Measurements from ENCODE around the gene DOCK10. TPM values are rescaled to one million over a fixed set of nuclear protein-coding genes. Genes with fewer than 3 reads are reported as not detected.

The DOCK10 gene
- total and polyA plus RNA-seq, 10 of the 15 experiments (the other 5 are each of a cell fraction or from before 2014, with no cell fraction given) = 16.9 to 120 (median 85.5) TPM

DNA sequence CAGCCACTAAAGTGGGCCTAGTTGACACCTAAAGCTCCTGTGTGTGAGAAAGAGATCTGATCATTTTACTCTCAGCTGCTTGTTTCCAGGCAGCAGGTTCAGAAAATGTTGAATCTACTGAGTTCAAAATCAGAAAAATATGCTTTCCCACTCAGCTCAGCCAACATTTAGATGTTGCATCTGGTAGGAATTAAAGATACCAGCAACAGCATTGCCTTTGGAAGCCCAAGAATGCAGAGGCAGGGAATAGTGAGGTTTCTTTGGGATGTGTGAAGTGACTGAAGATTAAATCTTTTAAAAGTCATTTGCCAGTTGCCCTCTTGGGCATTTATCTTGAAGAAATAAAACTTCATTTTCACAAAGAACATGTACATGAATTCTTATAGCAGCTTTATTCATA is 33.9 kb upstream of the DOCK10 start:
- Histone ChIP-seq H3K27ac (ENCODE audit: control insufficient read depth, insufficient read depth) (no peak overlapping the region), H3K79me2 (ENCODE audit: control insufficient read depth, insufficient read depth, low read length) (no peaks in the 10 kb centered on the region), H4K20me1 (ENCODE audit: control insufficient read depth, insufficient read depth) (no peaks in the 10 kb centered on the region), H3K4me2 (ENCODE audit: control insufficient read depth, insufficient read depth) (no peak overlapping the region), H3K4me1 (ENCODE audit: control insufficient read depth, insufficient read depth, low read length) (no peaks in the 10 kb centered on the region), H3K36me3 (ENCODE audit: control insufficient read depth in 2 of 2, insufficient read depth in 2 of 2, low read length in 1 of 2) (no peaks in the 10 kb centered on the region), H3K9ac (ENCODE audit: control insufficient read depth, insufficient read depth, low read length) (no peak overlapping the region), H3K4me3 (no peak overlapping the region), H3K9me3 (replicated peaks; ENCODE audit: control insufficient read depth, insufficient read depth, low read length) (no peaks in the 10 kb centered on the region), H3K27me3 (replicated peaks in 1 of 2; ENCODE audit: control insufficient read depth in 2 of 2, insufficient read depth in 2 of 2, low read length in 1 of 2) (no peaks in the 10 kb centered on the region; a peak in 1 of 4 replicates), H2AFZ (ENCODE audit: control insufficient read depth, low read depth, low read length) (no peak overlapping the region)
- ChIA-PET RAD21 (ENCODE audit: unreplicated experiment) (no interaction called here), SMC1A (ENCODE audit: uncharacterized antibody, unreplicated experiment) (no interaction called here), CTCF (no interaction called here), POLR2A (no interaction called here)
- no TSS peak for BruUV-seq (replicated peaks)
- in situ Hi-C loops (cut with MboI) = no loop called here
- FAIRE-seq (no peak), ATAC-seq (no peak), DNase-seq (ENCODE audit: low read depth, low spot score) (no peak)
- intact Hi-C loops (cut with micrococcal nuclease; ENCODE audit: unreplicated experiment) = no loop called here
- TF ChIP-seq KAT2A (conservative IDR thresholded peaks at IDR 0.05; ENCODE audit: control insufficient read depth, low read depth, low read length) = no peak
- no peak for TF ChIP-seq HCFC1 (IDR thresholded peaks at IDR 0.05; ENCODE audit: low read length)
- TF ChIP-seq, protein P1, sequence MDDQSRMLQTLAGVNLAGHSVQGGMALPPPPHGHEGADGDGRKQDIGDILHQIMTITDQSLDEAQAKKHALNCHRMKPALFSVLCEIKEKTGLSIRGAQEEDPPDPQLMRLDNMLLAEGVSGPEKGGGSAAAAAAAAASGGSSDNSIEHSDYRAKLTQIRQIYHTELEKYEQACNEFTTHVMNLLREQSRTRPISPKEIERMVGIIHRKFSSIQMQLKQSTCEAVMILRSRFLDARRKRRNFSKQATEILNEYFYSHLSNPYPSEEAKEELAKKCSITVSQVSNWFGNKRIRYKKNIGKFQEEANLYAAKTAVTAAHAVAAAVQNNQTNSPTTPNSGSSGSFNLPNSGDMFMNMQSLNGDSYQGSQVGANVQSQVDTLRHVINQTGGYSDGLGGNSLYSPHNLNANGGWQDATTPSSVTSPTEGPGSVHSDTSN (IDR thresholded peaks at IDR 0.05; ENCODE audit: insufficient replicate concordance, low read depth, low read length) = no peak
- TF ChIP-seq FOS (IDR thresholded peaks at IDR 0.05; ENCODE audit: borderline replicate concordance, extremely low read depth, insufficient read length) = no peak
- no peak for TF ChIP-seq ASH2L (IDR thresholded peaks at IDR 0.05; ENCODE audit: borderline replicate concordance, low read depth)
- TF ChIP-seq YBX1 (IDR thresholded peaks at IDR 0.05) = no peak
- TF ChIP-seq SPI1 (IDR thresholded peaks at IDR 0.05; ENCODE audit: borderline replicate concordance, insufficient read depth, low read depth, low read length) = no peak
- TF ChIP-seq CBX3 (IDR thresholded peaks at IDR 0.05; ENCODE audit: borderline replicate concordance, low read depth) = no peak
- no peak for TF ChIP-seq REST (IDR thresholded peaks at IDR 0.05; ENCODE audit: low read depth, low read length)
- TF ChIP-seq POU2F2 (IDR thresholded peaks at IDR 0.05; ENCODE audit: borderline replicate concordance, low read depth, low read length) = no peak
- TF ChIP-seq ATF7 (IDR thresholded peaks at IDR 0.05; ENCODE audit: low read depth) = no peak
- TF ChIP-seq RCOR1 (conservative IDR thresholded peaks at IDR 0.05; ENCODE audit: low read depth, low read length) = no peak
- TF ChIP-seq BCL11A (IDR thresholded peaks at IDR 0.05; ENCODE audit: low read depth, low read length) = no peak
- no peak for TF ChIP-seq BMI1 (IDR thresholded peaks at IDR 0.05; ENCODE audit: borderline replicate concordance)
- TF ChIP-seq MAX (IDR thresholded peaks at IDR 0.05; ENCODE audit: low read depth, low read length) = no peak
- no peak for TF ChIP-seq CHD2 (IDR thresholded peaks at IDR 0.05; ENCODE audit: borderline replicate concordance, low read depth, low read length)
- TF ChIP-seq ZNF384 (IDR thresholded peaks at IDR 0.05; ENCODE audit: borderline replicate concordance, low read depth, low read length) = no peak
